GM12878 (cell line): ENCODE data around the gene COL25A1. TPM values are rescaled to one million over a fixed set of nuclear protein-coding genes. Genes with fewer than 3 reads are reported as not detected.

Source experiments
- ATAC-seq: fragments of 200-7000 bp; cut with Tn5 transposase; 3 replicates; pipeline ENCODE4 v1.9.1; 2020; ENCODE audit warnings: mild to moderate bottlenecking, moderate library complexity
- BruUV-seq: library from RNA; stranded (reverse); fragments of 400-500 nt; replicated peaks from 2 replicates; lab custom pipeline; 2021; lab: Mats Ljungman, UMichigan
- CTCF ChIA-PET: fragments of 300-600 bp; sonication (Branson Sonifier 250); formaldehyde crosslinking; extraction: SDS; loops from one replicate; lab custom pipeline; 2021; ENCODE audit warnings: inconsistent platforms; lab: Yijun Ruan, JAX
- POLR2A ChIA-PET: fragments of 350-600 bp; formaldehyde crosslinking; extraction: SDS; loops from one replicate; lab custom pipeline; 2021; ENCODE audit warnings: inconsistent platforms; lab: Charles Lee
- RAD21 ChIA-PET: fragments of 300-600 bp; sonication (Branson Sonifier 250); formaldehyde crosslinking; loops from one replicate; lab custom pipeline; 2023; ENCODE audit warnings: antibody characterized with exemption; ENCODE audit not compliant: unreplicated experiment; lab: Charles Lee
- SMC1A ChIA-PET: fragments of 300-600 bp; sonication (Branson Sonifier 250); formaldehyde crosslinking; loops from one replicate; lab custom pipeline; 2023; ENCODE audit not compliant: unreplicated experiment, uncharacterized antibody; lab: Charles Lee
- DNase-seq: peaks from one replicate; pipeline ENCODE4 v3.0.0-alpha.2; 2011; ENCODE audit warnings: low read depth, low spot score
- FAIRE-seq: peaks from 3 replicates; lab custom pipeline; 2011; peaks lifted over from hg19 to GRCh38; lab: Jason Lieb, UNC
- H2AFZ ChIP-seq: 2 replicates; pipeline ENCODE4 v1.6.0; 2011; ENCODE audit warnings: low read depth, low read length, control low read depth; ENCODE audit not compliant: control insufficient read depth
- H3K27ac ChIP-seq: 2 replicates; pipeline ENCODE4 v1.5.1; 2011; ENCODE audit warnings: control low read depth; ENCODE audit not compliant: control insufficient read depth, insufficient read depth
- H3K27me3 ChIP-seq, 2 experiments: replicated peaks in 1 of 2; 2 replicates each; pipeline versions ENCODE4 v1.6.0 to v1.6.1; 2011; ENCODE audit warnings: low read length in 1 of 2; ENCODE audit not compliant: control insufficient read depth in 2 of 2, insufficient read depth in 2 of 2
- H3K36me3 ChIP-seq, 2 experiments: 2 replicates each; pipeline ENCODE4 v1.5.1; 2011; ENCODE audit warnings: low read length in 1 of 2; ENCODE audit not compliant: control insufficient read depth in 2 of 2, insufficient read depth in 2 of 2
- H3K4me1 ChIP-seq: 2 replicates; pipeline ENCODE4 v1.6.1; 2011; ENCODE audit warnings: mild to moderate bottlenecking, low read length, moderate library complexity, mixed read lengths; ENCODE audit not compliant: control insufficient read depth, insufficient read depth
- H3K4me2 ChIP-seq: 2 replicates; pipeline ENCODE4 v1.6.0; 2011; ENCODE audit warnings: control low read depth; ENCODE audit not compliant: control insufficient read depth, insufficient read depth
- H3K4me3 ChIP-seq: fragments of 200-600 bp; sonication (generic); 2 replicates; pipeline ENCODE4 v1.5.1; 2016
- H3K79me2 ChIP-seq: 2 replicates; pipeline ENCODE4 v1.6.0; 2011; ENCODE audit warnings: low read length; ENCODE audit not compliant: control insufficient read depth, insufficient read depth
- H3K9ac ChIP-seq: 2 replicates; pipeline ENCODE4 v1.8.0; 2011; ENCODE audit warnings: low read length, control low read depth, mixed read lengths; ENCODE audit not compliant: control insufficient read depth, insufficient read depth
- H3K9me3 ChIP-seq: replicated peaks from 3 replicates; pipeline ENCODE4 v1.5.1; 2011; ENCODE audit warnings: mild to moderate bottlenecking, low read length; ENCODE audit not compliant: control insufficient read depth, insufficient read depth
- H4K20me1 ChIP-seq: 2 replicates; pipeline ENCODE4 v1.6.0; 2011; ENCODE audit not compliant: control insufficient read depth, insufficient read depth
- BMI1 ChIP-seq: fragments of 450-650 bp; IDR thresholded peaks from 2 replicates; pipeline ENCODE4 v1.6.1; 2016; ENCODE audit warnings: mild to moderate bottlenecking, moderate library complexity, borderline replicate concordance
- CEBPB ChIP-seq, 2 experiments: fragments of 150-350 bp in 1 of 2; IDR thresholded peaks; 2 replicates each; pipeline ENCODE4 v1.6.1; 2012 to 2014; ENCODE audit warnings: low read depth in 2 of 2, low read length in 2 of 2, borderline replicate concordance in 1 of 2, inconsistent platforms in 1 of 2
- CHD1 ChIP-seq: IDR thresholded peaks from 2 replicates; pipeline ENCODE4 v1.6.1; 2012; ENCODE audit warnings: low read depth, low read length, improper control_type of control experiment
- CREM ChIP-seq: IDR thresholded peaks from 2 replicates; pipeline ENCODE4 v1.6.1; 2014; ENCODE audit warnings: antibody characterized with exemption, low read depth
- CTCF ChIP-seq, 3 experiments: IDR thresholded peaks in 2 of 3; conservative IDR thresholded peaks in 1 of 3; 2 replicates each; pipeline ENCODE4 v1.5.1; 2011; ENCODE audit warnings: low read depth in 3 of 3, low read length in 3 of 3, mild to moderate bottlenecking in 3 of 3, control low read depth in 2 of 3, moderate library complexity in 2 of 3, inconsistent platforms in 1 of 3, mixed read lengths in 1 of 3; ENCODE audit not compliant: control insufficient read depth in 2 of 3, insufficient read depth in 1 of 3; ENCODE audit errors: extremely low read depth in 1 of 3
- EP300 ChIP-seq, 2 experiments: fragments of 150-350 bp in 1 of 2; IDR thresholded peaks; 2 replicates each; pipeline ENCODE4 v1.6.1; 2011 to 2012; ENCODE audit warnings: low read depth in 2 of 2, low read length in 2 of 2, borderline replicate concordance in 1 of 2, improper control_type of control experiment in 1 of 2, inconsistent platforms in 1 of 2; ENCODE audit not compliant: control insufficient read depth in 1 of 2
- PKNOX1 ChIP-seq: fragments of 450-650 bp; IDR thresholded peaks from 2 replicates; pipeline ENCODE4 v1.6.1; 2016; ENCODE audit warnings: mild to moderate bottlenecking
- POLR2A ChIP-seq: IDR thresholded peaks from 2 replicates; pipeline ENCODE4 v1.6.1; 2011; ENCODE audit warnings: low read depth, mild to moderate bottlenecking, low read length
- SKIL ChIP-seq: fragments of 450-650 bp; IDR thresholded peaks from 2 replicates; pipeline ENCODE4 v1.6.1; 2017; ENCODE audit warnings: mild to moderate bottlenecking, low read depth, inconsistent platforms; ENCODE audit not compliant: poor library complexity, severe bottlenecking
- SUZ12 ChIP-seq: fragments of 200-600 bp; sonication (generic); IDR thresholded peaks from one replicate; pipeline ENCODE4 v1.6.1; 2018; ENCODE audit warnings: antibody characterized with exemption, mild to moderate bottlenecking; ENCODE audit not compliant: unreplicated experiment
- ZBTB40 ChIP-seq: fragments of 450-650 bp; IDR thresholded peaks from 2 replicates; pipeline ENCODE4 v1.6.1; 2016; ENCODE audit warnings: mild to moderate bottlenecking, moderate library complexity, borderline replicate concordance
- ZNF384 ChIP-seq: IDR thresholded peaks from 2 replicates; pipeline ENCODE4 v1.6.1; 2012; ENCODE audit warnings: low read depth, mild to moderate bottlenecking, low read length, improper control_type of control experiment, borderline replicate concordance
- ZSCAN29 ChIP-seq: fragments of 450-650 bp; IDR thresholded peaks from 2 replicates; pipeline ENCODE4 v1.6.1; 2017; ENCODE audit warnings: mild to moderate bottlenecking, moderate library complexity
- WGBS: methylation state at CpG from one replicate; pipeline ENCODE4 v1.1.6; 2016; ENCODE audit warnings: low lambda C conversion rate; ENCODE audit not compliant: insufficient replicate concordance, insufficient coverage; ENCODE audit errors: missing lambda C conversion rate; 5-methylcytosine and 5-hydroxymethylcytosine counted together
- in situ Hi-C: fragments of 300-500 bp; cut with MboI; formaldehyde crosslinking; loops from 9 replicates; pipeline ENCODE4 v1.14.3; 2018; ENCODE audit warnings: mixed read lengths
- intact Hi-C: fragments of 100-400 bp; cut with micrococcal nuclease; formaldehyde crosslinking; loops from one replicate; pipeline ENCODE4 v1.14.2; 2022; ENCODE audit not compliant: unreplicated experiment
- polyA plus RNA-seq, 11 experiments: library from polyadenylated mRNA; depleted of rRNA in 4 of 11; unstranded in 6 of 11; stranded (reverse) in 5 of 11; fragments of >200 nt; fragmentation: Nextera tagmentation in 4 of 11; fragmentation: Illumina TruSeq in 1 of 11; extraction: Ambion mirVana in 4 of 11; extraction: Trizol in 1 of 11; gene quantifications; 1 replicate in 1 of 11; 2 replicates in 10 of 11; pipeline versions ENCODE4 v1.2.1 to v1.2.3, GENCODE V29; 2011 to 2016; ENCODE audit warnings: inconsistent platforms in 2 of 11, missing spikeins in 2 of 11, low read depth in 1 of 11
- total RNA-seq, 4 experiments: library from RNA; depleted of rRNA in 3 of 4; stranded (reverse); fragments of >200 nt in 3 of 4; fragmentation: Illumina TruSeq in 1 of 4; extraction: Trizol in 1 of 4; gene quantifications; 2 replicates each; pipeline versions ENCODE4 v1.2.1 to v1.2.3, GENCODE V29; 2013 to 2021

Gene COL25A1
- total and polyA plus RNA-seq, 10 of the 15 experiments (the other 5 are each of a cell fraction or from before 2014, with no cell fraction given), result 0.01 to 0.26 (median 0.12) TPM; not detected in 6

- no peak for TF ChIP-seq BMI1
- TF ChIP-seq ZSCAN29, result no peak
- TF ChIP-seq ZNF384, result no peak
- no peak for TF ChIP-seq SUZ12
- TF ChIP-seq PKNOX1, result no peak
- no peak for TF ChIP-seq EP300 (IDR thresholded peaks at IDR 0.05; ENCODE audit: borderline replicate concordance in 1 of 2, control insufficient read depth in 1 of 2, low read depth in 2 of 2, low read length in 2 of 2)
Measured at GRCh38 chr4:109266236-109266635, 36.2 kb downstream of the COL25A1 start (continued).

- ChIA-PET POLR2A (interaction anchor here (5.0 kb wide), 1 partner anchor 14 kb away, joined by 21 read pairs; no protein-coding TSS in a partner anchor), CTCF (interaction anchor here (0.7 to 1.1 kb wide), 4 partner anchors 9 to 31 kb away, joined by 3 read pairs; no protein-coding TSS in a partner anchor), RAD21 (interaction anchor here (2.1 to 5.6 kb wide), 2 partner anchors 15 to 29 kb away, joined by 9 to 30 read pairs; no protein-coding TSS in a partner anchor), SMC1A (interaction anchor here (0.9 to 3.5 kb wide), 8 partner anchors 14 to 35 kb away, joined by 3 to 19 read pairs (median 6); no protein-coding TSS in a partner anchor)
- intact Hi-C loops, result no loop called here
- Histone ChIP-seq H3K9ac (no peak overlapping the region), H3K4me2 (no peak overlapping the region), H3K4me3 (no peak overlapping the region), H4K20me1 (no peaks in the 10 kb centered on the region), H2AFZ (no peak overlapping the region), H3K9me3 (no peaks in the 10 kb centered on the region), H3K27me3 (no peaks in the 10 kb centered on the region), H3K27ac (no peak overlapping the region), H3K36me3 (no peaks in the 10 kb centered on the region), H3K4me1 (no peaks in the 10 kb centered on the region), H3K79me2 (no peaks in the 10 kb centered on the region)
- WGBS, result 34% methylated on average over 4 of the region's 4 CpGs
- DNase-seq (no peak), FAIRE-seq (no peak), ATAC-seq (no peak)
- TF ChIP-seq POLR2A (no peak), SKIL (no peak), ZBTB40 (no peak), CTCF (IDR thresholded peaks at IDR 0.05 in 2 of 3, conservative IDR thresholded peaks at IDR 0.05 in 1 of 3; ENCODE audit: control insufficient read depth in 2 of 3, extremely low read depth in 1 of 3, insufficient read depth in 1 of 3, low read depth in 3 of 3, low read length in 3 of 3) (no peak), CEBPB (IDR thresholded peaks at IDR 0.05; ENCODE audit: borderline replicate concordance in 1 of 2, low read depth in 2 of 2, low read length in 2 of 2) (no peak), CHD1 (no peak), CREM (no peak)
- in situ Hi-C loops, result no loop called here
- no TSS peak for BruUV-seq
Measured at GRCh38 chr4:109263721-109264120, 38.7 kb downstream of the COL25A1 start.
